GM13976 (cell line): ENCODE results near the gene NEU2.

ENCODE experiments used
- DNase-seq: peaks from one replicate; pipeline ENCODE4 v3.0.0; 2012; ENCODE audit warnings: low spot score
- CTCF ChIP-seq: IDR thresholded peaks from 2 replicates; pipeline ENCODE4 v1.5.1; 2012; ENCODE audit warnings: borderline replicate concordance, mild to moderate bottlenecking; ENCODE audit not compliant: insufficient read depth; ENCODE audit errors: extremely low read depth, missing control alignments, control extremely low read depth
- in situ Hi-C: fragments of 300-500 bp; cut with MboI; formaldehyde crosslinking; loops from one replicate; pipeline ENCODE4 v1.12.0; 2022; ENCODE audit warnings: low sequenced_read_pairs, mixed read lengths, inconsistent platforms; ENCODE audit not compliant: unreplicated experiment

Gene NEU2

GRCh38 chr2:233023761-233024410 is 8.6 kb upstream of the NEU2 start:
- in situ Hi-C loops = no loop called here
- TF ChIP-seq CTCF = no peak

GRCh38 chr2:233025706-233026105 is 6.8 kb upstream of the NEU2 start:
- in situ Hi-C loops = loop anchor here (25.0 kb wide), 1 partner anchor 413 kb away; no protein-coding TSS in a partner anchor
- no peak for TF ChIP-seq CTCF

More at GRCh38 chr2:233023761-233024410, 8.6 kb upstream of the NEU2 start:
- DNase-seq = no peak

GRCh38 chr2:233026198-233026813 is 6.2 kb upstream of the NEU2 start:
- in situ Hi-C loops = loop anchor here (25.0 kb wide), 1 partner anchor 414 kb away; no protein-coding TSS in a partner anchor
- no peak for DNase-seq
- TF ChIP-seq CTCF = no peak

More at GRCh38 chr2:233025706-233026105, 6.8 kb upstream of the NEU2 start:
- no peak for DNase-seq

- no peak for DNase-seq
- TF ChIP-seq CTCF = no peak
- in situ Hi-C loops = loop anchor here (25.0 kb wide), 1 partner anchor 417 kb away; no protein-coding TSS in a partner anchor
Observed at GRCh38 chr2:233029321-233029720, 3.2 kb upstream of the NEU2 start.

GRCh38 chr2:233031556-233032500 is 644 bp upstream of the NEU2 start:
- DNase-seq = no peak
- no peak for TF ChIP-seq CTCF
- in situ Hi-C loops = loop anchor here (25.0 kb wide), 1 partner anchor 420 kb away; no protein-coding TSS in a partner anchor

GRCh38 chr2:233033672-233034071 is 1.2 kb downstream of the NEU2 start:
- TF ChIP-seq CTCF = no peak

More at GRCh38 chr2:233033672-233034071, 1.2 kb downstream of the NEU2 start:
- DNase-seq = no peak
- in situ Hi-C loops = loop anchor here (25.0 kb wide), 1 partner anchor 421 kb away; no protein-coding TSS in a partner anchor
